Caco-2 (cell line): Measurements from ENCODE around the gene HOXA5. TPM values are rescaled to one million over a fixed set of nuclear protein-coding genes. Genes with fewer than 3 reads are reported as not detected.
A peak's percentile ranks its signal among the peaks of the same experiment; 100 is the strongest.

Source experiments
- BruUV-seq: library from RNA; stranded (reverse); fragments of 400-500 nt; replicated peaks from 2 replicates; lab custom pipeline; 2021; lab: Mats Ljungman, UMichigan
- CTCF ChIA-PET: fragments of 300-600 bp; sonication (Branson Sonifier 250); formaldehyde crosslinking; loops from one replicate; lab custom pipeline; 2022; ENCODE audit warnings: antibody characterized with exemption; lab: Charles Lee
- POLR2A ChIA-PET: fragments of 300-600 bp; sonication (Branson Sonifier 250); formaldehyde crosslinking; loops from one replicate; lab custom pipeline; 2022; ENCODE audit warnings: antibody characterized with exemption; lab: Charles Lee
- DNase-seq, 2 experiments: peaks; one replicate each; pipeline versions ENCODE4 v3.0.0 to v3.0.0-alpha.2; 2020 to 2022
- H3K27me3 ChIP-seq: replicated peaks from 2 replicates; pipeline ENCODE4 v1.6.0; 2011; ENCODE audit warnings: low read length; ENCODE audit not compliant: control insufficient read depth, insufficient read depth
- H3K36me3 ChIP-seq: 2 replicates; pipeline ENCODE4 v1.5.1; 2011; ENCODE audit warnings: low read length; ENCODE audit not compliant: control insufficient read depth, insufficient read depth
- H3K4me1 ChIP-seq: fragments of 250-450 bp; sonication (Bioruptor Pico); 2 replicates; pipeline ENCODE4 v1.5.1; 2020; ENCODE audit warnings: mild to moderate bottlenecking
- H3K4me3 ChIP-seq: 2 replicates; pipeline ENCODE4 v1.5.1; 2011; ENCODE audit warnings: low read depth, mild to moderate bottlenecking, control low read depth, low read length
- H3K9me3 ChIP-seq: fragments of 250-450 bp; sonication (Bioruptor Pico); 2 replicates; pipeline ENCODE4 v1.5.1; 2020; ENCODE audit warnings: mild to moderate bottlenecking, moderate library complexity
- H3K27ac Mint-ChIP-seq: one replicate; pipeline ENCODE4 v1.8.0; 2022; ENCODE audit warnings: mixed read lengths; ENCODE audit not compliant: unreplicated experiment
- H3K27me3 Mint-ChIP-seq: one replicate; pipeline ENCODE4 v1.8.0; 2022; ENCODE audit warnings: mixed read lengths; ENCODE audit not compliant: insufficient read depth, unreplicated experiment
- H3K36me3 Mint-ChIP-seq: one replicate; pipeline ENCODE4 v1.8.0; 2022; ENCODE audit warnings: mild to moderate bottlenecking, mixed read lengths; ENCODE audit not compliant: insufficient read depth, unreplicated experiment
- H3K4me1 Mint-ChIP-seq: one replicate; pipeline ENCODE4 v1.8.0; 2022; ENCODE audit warnings: low read depth, mixed read lengths; ENCODE audit not compliant: unreplicated experiment
- H3K4me3 Mint-ChIP-seq: one replicate; pipeline ENCODE4 v1.8.0; 2022; ENCODE audit warnings: mild to moderate bottlenecking, moderate library complexity, mixed read lengths; ENCODE audit not compliant: unreplicated experiment
- H3K9me3 Mint-ChIP-seq: one replicate; pipeline ENCODE4 v1.8.0; 2022; ENCODE audit warnings: mixed read lengths; ENCODE audit not compliant: unreplicated experiment
- CTCF ChIP-seq, 2 experiments: fragments of 200-600 bp in 1 of 2; IDR thresholded peaks; 1 replicate in 1 of 2; 2 replicates in 1 of 2; pipeline versions ENCODE4 v1.5.1 to v1.8.0; 2011 to 2022; ENCODE audit warnings: antibody characterized with exemption in 1 of 2, control low read depth in 1 of 2, inconsistent platforms in 1 of 2, low read depth in 1 of 2, low read length in 1 of 2, mild to moderate bottlenecking in 1 of 2, moderate library complexity in 1 of 2; ENCODE audit not compliant: insufficient read depth in 1 of 2, severe bottlenecking in 1 of 2, unreplicated experiment in 1 of 2
- intact Hi-C: fragments of 100-400 bp; cut with micrococcal nuclease; formaldehyde crosslinking; loops from one replicate; pipeline ENCODE4 v1.10.0; 2022; ENCODE audit not compliant: unreplicated experiment
- total RNA-seq: library from RNA; stranded (reverse); gene quantifications from 2 replicates; pipeline ENCODE4 v1.2.3, GENCODE V29; 2022

The HOXA5 gene
- total RNA-seq, 1 experiment from 2014 or later = 4.9 TPM

GRCh38 chr7:27123477-27124053 is 19.9 kb downstream of the HOXA5 start:
- H3K27me3 ChIP-seq = no peaks in the 10 kb centered on the region
- H3K4me1 ChIP-seq = peaks cover 51% of the 10 kb centered on the region
- Mint-ChIP-seq H3K36me3 (peaks cover 38% of the 10 kb centered on the region), H3K27ac (peak overlapping the region; percentile 95), H3K9me3 (no peaks in the 10 kb centered on the region), H3K4me3 (peak overlapping the region; percentile 92), H3K4me1 (peaks cover 38% of the 10 kb centered on the region), H3K27me3 (no peaks in the 10 kb centered on the region)
- no peak for DNase-seq
- TF ChIP-seq CTCF (IDR thresholded peaks at IDR 0.05; ENCODE audit: insufficient read depth in 1 of 2, low read depth in 1 of 2, low read length in 1 of 2, severe bottlenecking in 1 of 2, unreplicated experiment in 1 of 2) = no peak
- POLR2A ChIA-PET = no interaction called here
- intact Hi-C loops = loop anchor here (1.0 to 5.0 kb wide), 2 partner anchors 8 to 176 kb away; no protein-coding TSS in a partner anchor
- peak overlapping the region; percentile 60 for H3K4me3 ChIP-seq
- CTCF ChIA-PET = no interaction called here
- no peaks in the 10 kb centered on the region for H3K9me3 ChIP-seq
- BruUV-seq = no TSS peak
- H3K36me3 ChIP-seq = no peaks in the 10 kb centered on the region

GRCh38 chr7:27123007-27123476 is 20.4 kb downstream of the HOXA5 start:
- BruUV-seq = no TSS peak
- Mint-ChIP-seq H3K36me3 (peaks cover 43% of the 10 kb centered on the region), H3K27ac (peak overlapping the region; percentile 95), H3K4me3 (peak overlapping the region; percentile 92), H3K4me1 (peaks cover 38% of the 10 kb centered on the region), H3K27me3 (no peaks in the 10 kb centered on the region), H3K9me3 (no peaks in the 10 kb centered on the region)
- no peak for TF ChIP-seq CTCF (IDR thresholded peaks at IDR 0.05; ENCODE audit: insufficient read depth in 1 of 2, low read depth in 1 of 2, low read length in 1 of 2, severe bottlenecking in 1 of 2, unreplicated experiment in 1 of 2)
- no peaks in the 10 kb centered on the region for H3K9me3 ChIP-seq
- H3K4me3 ChIP-seq = peak overlapping the region; percentile 60
- peaks cover 56% of the 10 kb centered on the region for H3K4me1 ChIP-seq
- no peaks in the 10 kb centered on the region for H3K27me3 ChIP-seq
- POLR2A ChIA-PET = interaction anchor here (1.8 kb wide), 1 partner anchor 8 kb away, joined by 9 read pairs; the partner anchor contains the start of gene HOXA4
- peak in 1 of 2 experiments; percentile 63 for DNase-seq
- CTCF ChIA-PET = interaction anchor here (0.8 to 1.6 kb wide), 3 partner anchors 12 to 57 kb away, joined by 3 to 4 read pairs (median 3); no protein-coding TSS in a partner anchor
- no peaks in the 10 kb centered on the region for H3K36me3 ChIP-seq
- intact Hi-C loops = loop anchor here (1.0 to 5.0 kb wide), 2 partner anchors 8 to 176 kb away; no protein-coding TSS in a partner anchor

GRCh38 chr7:27122077-27122910 is 21.2 kb downstream of the HOXA5 start:
- peak; percentile 87 for DNase-seq
- peak overlapping the region; percentile 60 for H3K4me3 ChIP-seq
- H3K27ac Mint-ChIP-seq = peak overlapping the region; percentile 95
- no peak for TF ChIP-seq CTCF (IDR thresholded peaks at IDR 0.05; ENCODE audit: insufficient read depth in 1 of 2, low read depth in 1 of 2, low read length in 1 of 2, severe bottlenecking in 1 of 2, unreplicated experiment in 1 of 2)
- ChIA-PET CTCF (interaction anchor here (0.8 to 1.6 kb wide), 3 partner anchors 11 to 58 kb away, joined by 3 to 4 read pairs (median 3); no protein-coding TSS in a partner anchor), POLR2A (interaction anchor here (0.5 to 1.8 kb wide), 8 partner anchors 9 to 71 kb away, joined by 3 to 9 read pairs (median 3); partner anchors contain the start of genes HOXA4 and HOXA5)
- H3K36me3 ChIP-seq = no peaks in the 10 kb centered on the region
- H3K27me3 ChIP-seq = no peaks in the 10 kb centered on the region
- intact Hi-C loops = loop anchor here (1.0 to 5.0 kb wide), 3 partner anchors 8 to 175 kb away; partner anchors contain the start of gene HOXA4
- H3K4me3 Mint-ChIP-seq = peak overlapping the region; percentile 92
- no peaks in the 10 kb centered on the region for H3K9me3 Mint-ChIP-seq
- peaks cover 38% of the 10 kb centered on the region for H3K4me1 Mint-ChIP-seq
- peaks cover 46% of the 10 kb centered on the region for H3K36me3 Mint-ChIP-seq
- BruUV-seq = no TSS peak
- no peaks in the 10 kb centered on the region for H3K27me3 Mint-ChIP-seq
- peaks cover 64% of the 10 kb centered on the region for H3K4me1 ChIP-seq
- H3K9me3 ChIP-seq = no peaks in the 10 kb centered on the region
